SK-N-SH (cell line): ENCODE data around the gene PLEKHA8. TPM values are rescaled to one million over a fixed set of nuclear protein-coding genes. Genes with fewer than 3 reads are reported as not detected.

Experiments
- CTCF ChIA-PET: fragments of 300-600, 350-600 bp; formaldehyde crosslinking; extraction: SDS; loops from one replicate; lab custom pipeline; 2021; lab: Yijun Ruan, JAX
- POLR2A ChIA-PET: fragments of 350-600 bp; sonication (Branson Sonifier 250); formaldehyde crosslinking; extraction: SDS; loops from one replicate; lab custom pipeline; 2020; ENCODE audit warnings: antibody characterized with exemption, inconsistent platforms; lab: Yijun Ruan, JAX
- DNase-seq: peaks from one replicate; pipeline ENCODE4 v3.0.0; 2012
- H2AFZ ChIP-seq: fragments of 200-600 bp; sonication (generic); 2 replicates; pipeline ENCODE4 v1.8.1; 2016; ENCODE audit warnings: antibody characterized with exemption, mild to moderate bottlenecking, low read depth
- H3F3A ChIP-seq: fragments of 200-600 bp; sonication (generic); replicated peaks from 2 replicates; pipeline ENCODE3; 2016; ENCODE audit warnings: antibody characterized with exemption, mild to moderate bottlenecking; ENCODE audit not compliant: insufficient read depth
- H3K27ac ChIP-seq, 2 experiments: fragments of 200-500 bp in 1 of 2; fragments of 200-600 bp in 1 of 2; sonication (Bioruptor generic) in 1 of 2; sonication (generic), shearing (Covaris generic) in 1 of 2; 2 replicates each; pipeline versions ENCODE4 v1.5.1 to v1.6.1; 2014 to 2016; ENCODE audit warnings: low read depth in 2 of 2, inconsistent platforms in 1 of 2, low read length in 1 of 2, mild to moderate bottlenecking in 1 of 2, mixed read lengths in 1 of 2
- H3K27me3 ChIP-seq: fragments of 200-600 bp; sonication (generic), shearing (Covaris generic); 2 replicates; pipeline ENCODE4 v1.6.1; 2016; ENCODE audit warnings: mixed run types; ENCODE audit not compliant: insufficient read depth
- H3K36me3 ChIP-seq, 2 experiments: fragments of 200-500 bp in 1 of 2; fragments of 200-600 bp in 1 of 2; sonication (Bioruptor generic) in 1 of 2; sonication (generic) in 1 of 2; replicated peaks in 1 of 2; 2 replicates each; pipeline versions ENCODE3 to v1.5.1; 2014 to 2016; ENCODE audit warnings: low read length in 1 of 2, mild to moderate bottlenecking in 1 of 2; ENCODE audit not compliant: insufficient read depth in 2 of 2, control insufficient read depth in 1 of 2
- H3K4me1 ChIP-seq, 2 experiments: fragments of 200-500 bp in 1 of 2; fragments of 200-600 bp in 1 of 2; sonication (Bioruptor generic) in 1 of 2; sonication (generic), shearing (Covaris generic) in 1 of 2; 2 replicates each; pipeline versions ENCODE4 v1.5.1 to v1.6.1; 2014 to 2016; ENCODE audit warnings: low read depth in 1 of 2, low read length in 1 of 2, mixed run types in 1 of 2; ENCODE audit not compliant: insufficient read depth in 2 of 2, control insufficient read depth in 1 of 2
- H3K4me2 ChIP-seq: fragments of 200-600 bp; sonication (generic), shearing (Covaris generic); 2 replicates; pipeline ENCODE4 v1.6.1; 2017; ENCODE audit warnings: mixed run types
- H3K4me3 ChIP-seq, 2 experiments: fragments of 200-500 bp in 1 of 2; fragments of 200-600 bp in 1 of 2; sonication (Bioruptor generic) in 1 of 2; sonication (generic), shearing (Covaris generic) in 1 of 2; 2 replicates each; pipeline versions ENCODE4 v1.5.1 to v1.8.1; 2014 to 2016; ENCODE audit warnings: low read depth in 2 of 2, inconsistent platforms in 1 of 2, low read length in 1 of 2, mild to moderate bottlenecking in 1 of 2, mixed read lengths in 1 of 2, moderate library complexity in 1 of 2
- H3K79me2 ChIP-seq: fragments of 200-600 bp; sonication (generic); 2 replicates; pipeline ENCODE4 v1.8.1; 2017; ENCODE audit warnings: mild to moderate bottlenecking; ENCODE audit not compliant: insufficient read depth
- H3K9ac ChIP-seq: fragments of 200-600 bp; sonication (generic); 2 replicates; pipeline ENCODE4 v1.6.1; 2017; ENCODE audit warnings: mixed run types
- H3K9me2 ChIP-seq: fragments of 200-600 bp; sonication (generic); 2 replicates; pipeline ENCODE4 v1.6.1; 2017; ENCODE audit warnings: mixed run types
- H3K9me3 ChIP-seq: fragments of 200-600 bp; sonication (generic); 2 replicates; pipeline ENCODE4 v1.6.1; 2017; ENCODE audit warnings: mixed run types, mild to moderate bottlenecking, moderate library complexity
- H4K20me1 ChIP-seq: fragments of 200-600 bp; sonication (generic); 2 replicates; pipeline ENCODE4 v1.6.1; 2017; ENCODE audit warnings: mild to moderate bottlenecking, mixed run types; ENCODE audit not compliant: insufficient read depth
- CHD2 ChIP-seq: fragments of 150-350 bp; IDR thresholded peaks from 2 replicates; pipeline ENCODE4 v1.6.1; 2018; ENCODE audit warnings: low read length; ENCODE audit not compliant: partially characterized antibody
- ELF1 ChIP-seq: IDR thresholded peaks from 2 replicates; pipeline ENCODE4 v1.4.0; 2012
- EZH2phosphoT487 ChIP-seq: fragments of 200-600 bp; sonication (generic); IDR thresholded peaks from 2 replicates; pipeline ENCODE4 v1.6.1; 2017; ENCODE audit warnings: low read depth, mixed run types, mild to moderate bottlenecking, antibody characterized with exemption, moderate library complexity, borderline replicate concordance
- FOXJ3 ChIP-seq: sonication (generic); formaldehyde crosslinking; IDR thresholded peaks from 2 replicates; pipeline ENCODE4 v1.5.1; 2020; ENCODE audit warnings: mild to moderate bottlenecking, missing genetic modification reagents
- GABPA ChIP-seq: IDR thresholded peaks from 2 replicates; pipeline ENCODE4 v1.4.0; 2012; ENCODE audit warnings: low read depth, mild to moderate bottlenecking
- MEF2A ChIP-seq: IDR thresholded peaks from 2 replicates; pipeline ENCODE4 v1.4.0; 2012; ENCODE audit warnings: low read depth, borderline replicate concordance
- POLR2AphosphoS5 ChIP-seq: IDR thresholded peaks from 2 replicates; pipeline ENCODE4 v1.6.1; 2012; ENCODE audit warnings: low read depth, low read length
- RCOR1 ChIP-seq: fragments of 150-350 bp; IDR thresholded peaks from 2 replicates; pipeline ENCODE4 v1.6.1; 2017; ENCODE audit warnings: antibody characterized with exemption, low read length
- SIN3A ChIP-seq: IDR thresholded peaks from 2 replicates; pipeline ENCODE4 v1.6.1; 2012; ENCODE audit warnings: low read depth, mild to moderate bottlenecking, low read length, moderate library complexity, borderline replicate concordance
- TCF12 ChIP-seq: IDR thresholded peaks from 2 replicates; pipeline ENCODE4 v1.4.0; 2012
- USF1 ChIP-seq: IDR thresholded peaks from 2 replicates; pipeline ENCODE4 v1.4.0; 2012; ENCODE audit warnings: low read depth, borderline replicate concordance
- YY1 ChIP-seq: IDR thresholded peaks from 2 replicates; pipeline ENCODE4 v1.4.0; 2012; ENCODE audit warnings: low read depth, mild to moderate bottlenecking
- WGBS: methylation state at CpG from one replicate; pipeline ENCODE4 v1.1.6; 2017; ENCODE audit warnings: low lambda C conversion rate; 5-methylcytosine and 5-hydroxymethylcytosine counted together
- polyA plus RNA-seq, 3 experiments: library from polyadenylated mRNA; depleted of rRNA; stranded (reverse); fragments of >200 nt; gene quantifications; 2 replicates each; pipeline ENCODE4 v1.2.3, GENCODE V29; 2012
- TF ChIP-seq, protein P1 (sequence below): fragments of 150-350 bp; IDR thresholded peaks from 2 replicates; pipeline ENCODE4 v1.6.1; 2016; ENCODE audit warnings: mild to moderate bottlenecking, low read depth, low read length
- TF ChIP-seq, protein P2 (sequence below): IDR thresholded peaks from 2 replicates; pipeline ENCODE4; 2012
- TF ChIP-seq, protein P3 (sequence below): fragments of 200-600 bp; sonication (generic); IDR thresholded peaks from 2 replicates; pipeline ENCODE4 v1.6.1; 2017; ENCODE audit warnings: antibody characterized with exemption, mild to moderate bottlenecking, moderate library complexity
- TF ChIP-seq, protein P4 (sequence below): IDR thresholded peaks from 2 replicates; pipeline ENCODE4 v1.6.1; 2012; ENCODE audit warnings: mild to moderate bottlenecking, low read depth, low read length, moderate library complexity

The PLEKHA8 gene
- polyA plus RNA-seq, 1 of the 3 experiments (the other 2 are of a cell fraction): 4.9 TPM

DNA sequence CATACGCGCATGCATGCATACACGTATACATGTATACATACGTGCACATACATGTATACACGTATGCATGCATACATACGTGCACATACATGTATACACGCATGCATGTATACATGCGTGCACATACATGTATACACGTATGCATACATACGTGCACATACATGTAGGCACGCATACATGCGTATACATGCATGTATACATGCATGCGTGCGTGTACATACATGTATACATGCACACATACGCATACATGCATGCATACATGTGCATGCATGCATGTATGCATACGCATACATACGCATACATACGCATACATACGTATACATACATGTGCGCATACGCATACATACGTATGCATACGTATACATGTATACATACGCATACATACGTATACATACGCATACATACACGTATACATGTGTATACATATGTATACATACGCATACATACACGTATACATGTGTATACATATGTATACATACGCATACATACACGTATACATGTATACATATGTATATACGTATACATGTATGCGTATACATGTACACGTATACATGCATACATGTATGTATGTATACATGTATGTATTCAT lies 87.6 kb downstream of the PLEKHA8 start:
- H3K4me3 ChIP-seq: no peak overlapping the region
- no peak overlapping the region for H3K27ac ChIP-seq
- no peak for DNase-seq
- ChIA-PET CTCF (interaction anchor here (1.2 kb wide), 1 partner anchor 43 kb away, joined by 3 read pairs; no protein-coding TSS in a partner anchor), POLR2A (no interaction called here)
- H3K36me3 ChIP-seq: peaks cover 0 to 10% of the 10 kb centered on the region in 2 experiments
- peaks cover 20% of the 10 kb centered on the region for H3K9me3 ChIP-seq
- TF ChIP-seq CHD2: no peak
- TF ChIP-seq, protein P1, sequence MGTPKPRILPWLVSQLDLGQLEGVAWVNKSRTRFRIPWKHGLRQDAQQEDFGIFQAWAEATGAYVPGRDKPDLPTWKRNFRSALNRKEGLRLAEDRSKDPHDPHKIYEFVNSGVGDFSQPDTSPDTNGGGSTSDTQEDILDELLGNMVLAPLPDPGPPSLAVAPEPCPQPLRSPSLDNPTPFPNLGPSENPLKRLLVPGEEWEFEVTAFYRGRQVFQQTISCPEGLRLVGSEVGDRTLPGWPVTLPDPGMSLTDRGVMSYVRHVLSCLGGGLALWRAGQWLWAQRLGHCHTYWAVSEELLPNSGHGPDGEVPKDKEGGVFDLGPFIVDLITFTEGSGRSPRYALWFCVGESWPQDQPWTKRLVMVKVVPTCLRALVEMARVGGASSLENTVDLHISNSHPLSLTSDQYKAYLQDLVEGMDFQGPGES: no peak
- no peak for TF ChIP-seq FOXJ3 (CRISPR knock-in tag)
- TF ChIP-seq YY1: no peak
- TF ChIP-seq, protein P2, sequence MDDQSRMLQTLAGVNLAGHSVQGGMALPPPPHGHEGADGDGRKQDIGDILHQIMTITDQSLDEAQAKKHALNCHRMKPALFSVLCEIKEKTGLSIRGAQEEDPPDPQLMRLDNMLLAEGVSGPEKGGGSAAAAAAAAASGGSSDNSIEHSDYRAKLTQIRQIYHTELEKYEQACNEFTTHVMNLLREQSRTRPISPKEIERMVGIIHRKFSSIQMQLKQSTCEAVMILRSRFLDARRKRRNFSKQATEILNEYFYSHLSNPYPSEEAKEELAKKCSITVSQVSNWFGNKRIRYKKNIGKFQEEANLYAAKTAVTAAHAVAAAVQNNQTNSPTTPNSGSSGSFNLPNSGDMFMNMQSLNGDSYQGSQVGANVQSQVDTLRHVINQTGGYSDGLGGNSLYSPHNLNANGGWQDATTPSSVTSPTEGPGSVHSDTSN: no peak
- no peak for TF ChIP-seq POLR2AphosphoS5
- TF ChIP-seq MEF2A: no peak
- TF ChIP-seq USF1: no peak
- no peak for TF ChIP-seq ELF1
- TF ChIP-seq SIN3A: no peak
- no peak for TF ChIP-seq RCOR1
- TF ChIP-seq EZH2phosphoT487: no peak
- TF ChIP-seq, protein P3, sequence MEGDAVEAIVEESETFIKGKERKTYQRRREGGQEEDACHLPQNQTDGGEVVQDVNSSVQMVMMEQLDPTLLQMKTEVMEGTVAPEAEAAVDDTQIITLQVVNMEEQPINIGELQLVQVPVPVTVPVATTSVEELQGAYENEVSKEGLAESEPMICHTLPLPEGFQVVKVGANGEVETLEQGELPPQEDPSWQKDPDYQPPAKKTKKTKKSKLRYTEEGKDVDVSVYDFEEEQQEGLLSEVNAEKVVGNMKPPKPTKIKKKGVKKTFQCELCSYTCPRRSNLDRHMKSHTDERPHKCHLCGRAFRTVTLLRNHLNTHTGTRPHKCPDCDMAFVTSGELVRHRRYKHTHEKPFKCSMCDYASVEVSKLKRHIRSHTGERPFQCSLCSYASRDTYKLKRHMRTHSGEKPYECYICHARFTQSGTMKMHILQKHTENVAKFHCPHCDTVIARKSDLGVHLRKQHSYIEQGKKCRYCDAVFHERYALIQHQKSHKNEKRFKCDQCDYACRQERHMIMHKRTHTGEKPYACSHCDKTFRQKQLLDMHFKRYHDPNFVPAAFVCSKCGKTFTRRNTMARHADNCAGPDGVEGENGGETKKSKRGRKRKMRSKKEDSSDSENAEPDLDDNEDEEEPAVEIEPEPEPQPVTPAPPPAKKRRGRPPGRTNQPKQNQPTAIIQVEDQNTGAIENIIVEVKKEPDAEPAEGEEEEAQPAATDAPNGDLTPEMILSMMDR: no peak
- no peak for TF ChIP-seq TCF12
- TF ChIP-seq, protein P4, sequence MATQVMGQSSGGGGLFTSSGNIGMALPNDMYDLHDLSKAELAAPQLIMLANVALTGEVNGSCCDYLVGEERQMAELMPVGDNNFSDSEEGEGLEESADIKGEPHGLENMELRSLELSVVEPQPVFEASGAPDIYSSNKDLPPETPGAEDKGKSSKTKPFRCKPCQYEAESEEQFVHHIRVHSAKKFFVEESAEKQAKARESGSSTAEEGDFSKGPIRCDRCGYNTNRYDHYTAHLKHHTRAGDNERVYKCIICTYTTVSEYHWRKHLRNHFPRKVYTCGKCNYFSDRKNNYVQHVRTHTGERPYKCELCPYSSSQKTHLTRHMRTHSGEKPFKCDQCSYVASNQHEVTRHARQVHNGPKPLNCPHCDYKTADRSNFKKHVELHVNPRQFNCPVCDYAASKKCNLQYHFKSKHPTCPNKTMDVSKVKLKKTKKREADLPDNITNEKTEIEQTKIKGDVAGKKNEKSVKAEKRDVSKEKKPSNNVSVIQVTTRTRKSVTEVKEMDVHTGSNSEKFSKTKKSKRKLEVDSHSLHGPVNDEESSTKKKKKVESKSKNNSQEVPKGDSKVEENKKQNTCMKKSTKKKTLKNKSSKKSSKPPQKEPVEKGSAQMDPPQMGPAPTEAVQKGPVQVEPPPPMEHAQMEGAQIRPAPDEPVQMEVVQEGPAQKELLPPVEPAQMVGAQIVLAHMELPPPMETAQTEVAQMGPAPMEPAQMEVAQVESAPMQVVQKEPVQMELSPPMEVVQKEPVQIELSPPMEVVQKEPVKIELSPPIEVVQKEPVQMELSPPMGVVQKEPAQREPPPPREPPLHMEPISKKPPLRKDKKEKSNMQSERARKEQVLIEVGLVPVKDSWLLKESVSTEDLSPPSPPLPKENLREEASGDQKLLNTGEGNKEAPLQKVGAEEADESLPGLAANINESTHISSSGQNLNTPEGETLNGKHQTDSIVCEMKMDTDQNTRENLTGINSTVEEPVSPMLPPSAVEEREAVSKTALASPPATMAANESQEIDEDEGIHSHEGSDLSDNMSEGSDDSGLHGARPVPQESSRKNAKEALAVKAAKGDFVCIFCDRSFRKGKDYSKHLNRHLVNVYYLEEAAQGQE: no peak
- no peak for TF ChIP-seq GABPA
- TF ChIP-seq, all 33 proteins: peak for 0
- WGBS: 90% methylated on average over 34 of the region's 34 CpGs
- H3K79me2 ChIP-seq: no peaks in the 10 kb centered on the region
- no peaks in the 10 kb centered on the region for H4K20me1 ChIP-seq
- H3K27me3 ChIP-seq: no peaks in the 10 kb centered on the region
- H2AFZ ChIP-seq: no peak overlapping the region
- no peaks in the 10 kb centered on the region for H3K9me2 ChIP-seq
- H3K9ac ChIP-seq: no peak overlapping the region
- no peak overlapping the region for H3K4me2 ChIP-seq
- H3K4me1 ChIP-seq: no peaks in the 10 kb centered on the region
- H3F3A ChIP-seq: peaks cover 24% of the 10 kb centered on the region
